ENCODE results near the gene HNRNPA0. TPM values are rescaled to one million over a fixed set of nuclear protein-coding genes. Genes with fewer than 3 reads are reported as not detected.

The HNRNPA0 gene
- total and polyA plus RNA-seq, 2 of the 8 experiments (the other 6 are each of a cell fraction or from before 2014, with no cell fraction given) = 22.0 to 71.3 TPM

- ChIA-PET POLR2A (ENCODE audit: partially characterized antibody) (no interaction called here), CTCF (ENCODE audit: partially characterized antibody) (interaction anchor here (0.7 to 4.5 kb wide), 6 partner anchors 9 to 58 kb away, joined by 3 to 19 read pairs (median 4); partner anchors contain the start of gene KLHL3)
- peaks cover 0 to 2% (median 0%) of the 10 kb centered on the region in 4 experiments; a peak in 1 of 7 replicates for H3K4me1 ChIP-seq (replicated peaks in 1 of 4; ENCODE audit: control insufficient read depth in 3 of 4, insufficient read depth in 4 of 4, low read length in 3 of 4)
- no peak overlapping the region for H2BK12ac ChIP-seq (ENCODE audit: low read depth, low read length)
- no peaks in the 10 kb centered on the region for H4K20me1 ChIP-seq (replicated peaks in 1 of 2; ENCODE audit: control insufficient read depth in 1 of 2, insufficient read depth in 2 of 2, low read length in 2 of 2)
- H3K27ac ChIP-seq (ENCODE audit: low read depth, low read length) = no peak overlapping the region
- H2BK5ac ChIP-seq (ENCODE audit: low read depth, low read length) = no peak overlapping the region
- TF ChIP-seq TCF12 (IDR thresholded peaks at IDR 0.05; ENCODE audit: low read depth, low read length) (no peak), YY1 (IDR thresholded peaks at IDR 0.05; ENCODE audit: low read depth, low read length) (no peak), CEBPB (IDR thresholded peaks at IDR 0.05; ENCODE audit: low read depth, low read length) (no peak), BCL11A (IDR thresholded peaks at IDR 0.05; ENCODE audit: low read depth in 2 of 2, low read length in 2 of 2) (no peak), POLR2A (IDR thresholded peaks at IDR 0.05; ENCODE audit: control extremely low read depth in 1 of 2, low read depth in 2 of 2, low read length in 2 of 2) (no peak), SP2 (IDR thresholded peaks at IDR 0.05; ENCODE audit: low read length) (no peak), CBX5 (IDR thresholded peaks at IDR 0.05; ENCODE audit: low read depth, low read length) (no peak), RBBP5 (IDR thresholded peaks at IDR 0.05; ENCODE audit: borderline replicate concordance, low read depth, low read length) (no peak), EP300 (IDR thresholded peaks at IDR 0.05; ENCODE audit: borderline replicate concordance in 1 of 2, low read depth in 2 of 2, low read length in 2 of 2) (no peak), EZH2 (IDR thresholded peaks at IDR 0.05; ENCODE audit: low read depth, low read length, severe bottlenecking) (no peak), CREB1 (IDR thresholded peaks at IDR 0.05) (no peak), TBP (IDR thresholded peaks at IDR 0.05; ENCODE audit: low read depth, low read length) (no peak), RXRA (IDR thresholded peaks at IDR 0.05; ENCODE audit: insufficient read depth, low read depth, low read length) (no peak)
- H3K14ac ChIP-seq (ENCODE audit: insufficient read length) = no peak overlapping the region
- no peak overlapping the region for H3K9ac ChIP-seq (replicated peaks in 1 of 4; ENCODE audit: extremely low read depth in 1 of 4, low read depth in 3 of 4, low read length in 3 of 4)
- DNase-seq (ENCODE audit: low read depth in 1 of 2, low spot score in 2 of 2) (no peak), FAIRE-seq (no peak)
- H3K79me1 ChIP-seq (ENCODE audit: low read depth, low read length) = no peaks in the 10 kb centered on the region
- no peak overlapping the region for H2BK20ac ChIP-seq (ENCODE audit: low read length)
- peaks cover 2 to 4% of the 10 kb centered on the region in 2 experiments; a peak in 3 of 4 replicates for H3K9me3 ChIP-seq (ENCODE audit: insufficient read depth in 2 of 2, low read depth in 1 of 2, low read length in 1 of 2)
- H2AFZ ChIP-seq (ENCODE audit: low read length) = no peak overlapping the region
- H3K56ac ChIP-seq (replicated peaks; ENCODE audit: insufficient read length, low read depth, low read length) = no peak overlapping the region
- no peak overlapping the region for H2BK15ac ChIP-seq (ENCODE audit: low read length)
- H2BK120ac ChIP-seq (replicated peaks; ENCODE audit: low read depth, low read length) = no peak overlapping the region
- H3K36me3 ChIP-seq (ENCODE audit: control insufficient read depth in 2 of 4, insufficient read depth in 4 of 4, low read length in 3 of 4) = peaks cover 0 to 11% (median 3%) of the 10 kb centered on the region in 4 experiments; a peak in 4 of 8 replicates
- no peak overlapping the region for H3K4me2 ChIP-seq (ENCODE audit: insufficient read depth in 1 of 2, low read depth in 2 of 2, low read length in 2 of 2)
- H4K91ac ChIP-seq (replicated peaks; ENCODE audit: insufficient read length, low read length) = no peak overlapping the region
- no peaks in the 10 kb centered on the region for H3K27me3 ChIP-seq (replicated peaks in 1 of 4; ENCODE audit: control insufficient read depth in 3 of 4, extremely low read depth in 1 of 4, insufficient read depth in 3 of 4, low read length in 3 of 4)
- H3K79me2 ChIP-seq (ENCODE audit: control insufficient read depth in 1 of 2, insufficient read depth in 2 of 2, low read length in 2 of 2) = no peaks in the 10 kb centered on the region
- no peak overlapping the region for H3K18ac ChIP-seq (ENCODE audit: extremely low read depth, low read length)
- H3K4me3 ChIP-seq (ENCODE audit: extremely low read depth in 1 of 4, insufficient read depth in 2 of 4, low read depth in 3 of 4, low read length in 4 of 4) = no peak overlapping the region
- no peak overlapping the region for H3K23ac ChIP-seq (ENCODE audit: insufficient read length)
- no peak overlapping the region for H2AK5ac ChIP-seq (ENCODE audit: low read depth, low read length)
- no peak overlapping the region for H3K4ac ChIP-seq (replicated peaks; ENCODE audit: insufficient read length, low read depth, low read length)
- H4K8ac ChIP-seq (ENCODE audit: extremely low read depth, insufficient read depth, low read length) = no peak overlapping the region
- H4K5ac ChIP-seq (ENCODE audit: insufficient read length, low read depth, low read length) = no peak overlapping the region
- no peaks in the 10 kb centered on the region for H3K23me2 ChIP-seq (ENCODE audit: low read depth, low read length)
Observed at GRCh38 chr5:137718611-137719010, 35.6 kb downstream of the HNRNPA0 start.

All from H1 (cell line).